ENCODE measurements around the gene TPI1.

TPI1 gene

GRCh38 chr12:6839482-6840201 is 27.7 kb upstream of the TPI1 start:
- no peak for DNase-seq (ENCODE audit: low read depth)
- no peak for TF ChIP-seq CTCF (conservative IDR thresholded peaks at IDR 0.05; ENCODE audit: control insufficient read depth, insufficient read depth, low read depth, low read length)
- H3K4me3 ChIP-seq (ENCODE audit: control insufficient read depth, low read depth, low read length): no peak overlapping the region

- TF ChIP-seq CTCF (conservative IDR thresholded peaks at IDR 0.05; ENCODE audit: control insufficient read depth, insufficient read depth, low read depth, low read length): no peak
- DNase-seq (ENCODE audit: low read depth): no peak
- no peak overlapping the region for H3K4me3 ChIP-seq (ENCODE audit: control insufficient read depth, low read depth, low read length)
Measured at GRCh38 chr12:6840330-6840729, 27.0 kb upstream of the TPI1 start.

- TF ChIP-seq CTCF (conservative IDR thresholded peaks at IDR 0.05; ENCODE audit: control insufficient read depth, insufficient read depth, low read depth, low read length): no peak
Measured at GRCh38 chr12:6840761-6841515, 26.4 kb upstream of the TPI1 start, which contains the start of gene GNB3. Gene GNB3 (plus strand): TSS chr12:6840925. CDS start chr12:6841288, 363 bp downstream.

GRCh38 chr12:6842075-6842474 is 25.3 kb upstream of the TPI1 start:
- DNase-seq (ENCODE audit: low read depth): no peak
- TF ChIP-seq CTCF (conservative IDR thresholded peaks at IDR 0.05; ENCODE audit: control insufficient read depth, insufficient read depth, low read depth, low read length): no peak
- no peak overlapping the region for H3K4me3 ChIP-seq (ENCODE audit: control insufficient read depth, low read depth, low read length)

More at GRCh38 chr12:6840761-6841515, 26.4 kb upstream of the TPI1 start, which contains the start of gene GNB3:
- no peak within 1 kb of the TSS for H3K4me3 ChIP-seq (ENCODE audit: control insufficient read depth, low read depth, low read length)
- no peak for DNase-seq (ENCODE audit: low read depth)

GRCh38 chr12:6843118-6843902 is 24.0 kb upstream of the TPI1 start:
- TF ChIP-seq CTCF (conservative IDR thresholded peaks at IDR 0.05; ENCODE audit: control insufficient read depth, insufficient read depth, low read depth, low read length): no peak
- no peak overlapping the region for H3K4me3 ChIP-seq (ENCODE audit: control insufficient read depth, low read depth, low read length)
- no peak for DNase-seq (ENCODE audit: low read depth)

GRCh38 chr12:6845395-6845794 is 21.9 kb upstream of the TPI1 start:
- no peak for DNase-seq (ENCODE audit: low read depth)
- H3K4me3 ChIP-seq (ENCODE audit: control insufficient read depth, low read depth, low read length): no peak overlapping the region
- TF ChIP-seq CTCF (conservative IDR thresholded peaks at IDR 0.05; ENCODE audit: control insufficient read depth, insufficient read depth, low read depth, low read length): no peak

Measured in fibroblast of mammary gland (primary cell).